SH-SY5Y (cell line): ENCODE results near the gene ROBO3.

ENCODE experiments used
- GATA2 ChIP-seq: IDR thresholded peaks from 2 replicates; pipeline ENCODE4 v1.6.1; 2011; ENCODE audit warnings: mild to moderate bottlenecking, low read depth, low read length
- GATA3 ChIP-seq: IDR thresholded peaks from 2 replicates; pipeline ENCODE4 v1.6.1; 2011; ENCODE audit warnings: low read depth, mild to moderate bottlenecking, low read length, moderate library complexity

GRCh38 chr11:124884340-124884739, 19.1 kb downstream of the ROBO3 start:
- TF ChIP-seq GATA2 = no peak
- TF ChIP-seq GATA3 = no peak
